ENCODE data around the gene RGMB.

RGMB gene

GRCh38 chr5:98794414-98795080 is 21.1 kb downstream of the RGMB start:
- no peak overlapping the region for H3K4me3 ChIP-seq (ENCODE audit: low read depth, low read length)
- no peak for DNase-seq (ENCODE audit: low read depth)
- TF ChIP-seq CTCF (conservative IDR thresholded peaks at IDR 0.05; ENCODE audit: low read depth, low read length) = no peak

GRCh38 chr5:98795243-98795642 is 21.8 kb downstream of the RGMB start:
- TF ChIP-seq CTCF (conservative IDR thresholded peaks at IDR 0.05; ENCODE audit: low read depth, low read length) = no peak
- DNase-seq (ENCODE audit: low read depth) = no peak

GRCh38 chr5:98796197-98796972 is 22.9 kb downstream of the RGMB start:
- DNase-seq (ENCODE audit: low read depth) = peak; percentile 77
- no peak overlapping the region for H3K4me3 ChIP-seq (ENCODE audit: low read depth, low read length)
- TF ChIP-seq CTCF (conservative IDR thresholded peaks at IDR 0.05; ENCODE audit: low read depth, low read length) = peak; percentile 82

More at GRCh38 chr5:98795243-98795642, 21.8 kb downstream of the RGMB start:
- no peak overlapping the region for H3K4me3 ChIP-seq (ENCODE audit: low read depth, low read length)

DNA sequence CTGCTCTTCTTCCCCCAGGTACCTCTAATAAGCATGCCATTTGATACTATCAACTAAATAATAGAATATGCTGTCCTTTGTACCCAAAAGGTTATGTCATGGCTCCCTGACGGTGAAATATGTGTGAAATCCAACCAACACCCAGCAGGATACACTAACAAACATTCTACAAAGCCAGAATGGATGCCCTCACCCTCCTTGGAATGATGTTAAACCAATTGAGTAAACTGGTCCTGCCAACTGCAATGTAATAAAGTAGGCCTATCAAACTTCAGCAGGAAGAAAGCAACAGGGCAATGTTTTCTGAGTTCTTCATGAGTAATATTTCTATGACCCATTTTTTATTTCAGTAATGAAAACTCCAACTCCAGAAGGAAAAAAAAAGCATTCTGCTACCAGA is 24.9 kb downstream of the RGMB start:
- no peak for DNase-seq (ENCODE audit: low read depth)
- TF ChIP-seq CTCF (conservative IDR thresholded peaks at IDR 0.05; ENCODE audit: low read depth, low read length) = no peak

GRCh38 chr5:98798847-98799246 is 25.4 kb downstream of the RGMB start:
- H3K4me3 ChIP-seq (ENCODE audit: low read depth, low read length) = no peak overlapping the region
- TF ChIP-seq CTCF (conservative IDR thresholded peaks at IDR 0.05; ENCODE audit: low read depth, low read length) = no peak
- DNase-seq (ENCODE audit: low read depth) = no peak

More for the DNA sequence above, 24.9 kb downstream of the RGMB start:
- no peak overlapping the region for H3K4me3 ChIP-seq (ENCODE audit: low read depth, low read length)

GRCh38 chr5:98804066-98804465 is 30.6 kb downstream of the RGMB start:
- TF ChIP-seq CTCF (conservative IDR thresholded peaks at IDR 0.05; ENCODE audit: low read depth, low read length) = no peak
- DNase-seq (ENCODE audit: low read depth) = no peak
- no peak overlapping the region for H3K4me3 ChIP-seq (ENCODE audit: low read depth, low read length)

All from choroid plexus epithelial cell (primary cell).